Heart right ventricle (tissue), 16 donors: ENCODE results near the gene B3GNT3. TPM values are rescaled to one million over a fixed set of nuclear protein-coding genes. Genes with fewer than 3 reads are reported as not detected.
A peak's percentile ranks its signal among the peaks of the same experiment; 100 is the strongest.
"Not testable (repeated sequence)": the region's sequence is repeated elsewhere in the genome, so short reads cannot be mapped to it uniquely, and the experiment has no call there.

Experiments used
- ATAC-seq, 8 donors: fragments of 200-7000 bp; cut with Tn5 transposase; one replicate each; pipeline ENCODE4 v1.9.1; 2020; ENCODE audit warnings: mild to moderate bottlenecking in 8 of 8, moderate library complexity in 8 of 8, moderate number of reproducible peaks in 1 of 8
- DNase-seq, 2 donors: peaks; one replicate each; pipeline ENCODE4 v3.0.0-alpha.2; 2020
- H3K27ac ChIP-seq, 10 donors: fragments of 200-600 bp; sonication (generic) in 2 of 10; one replicate each; pipeline versions ENCODE4 v1.5.0 to v1.8.0; 2020 to 2022; ENCODE audit warnings: mild to moderate bottlenecking in 3 of 10
- H3K27me3 ChIP-seq, 7 donors: fragments of 200-600 bp; one replicate each; pipeline ENCODE4 v1.8.0; 2021 to 2022; ENCODE audit warnings: mild to moderate bottlenecking in 2 of 7
- H3K36me3 ChIP-seq, 9 donors: fragments of 200-600 bp; sonication (generic) in 1 of 9; one replicate each; pipeline versions ENCODE4 v1.5.0 to v1.8.0; 2020 to 2022; ENCODE audit warnings: mild to moderate bottlenecking in 2 of 9
- H3K4me1 ChIP-seq, 9 donors: fragments of 200-600 bp; sonication (generic) in 1 of 9; one replicate each; pipeline versions ENCODE4 v1.5.0 to v1.8.0; 2020 to 2022; ENCODE audit warnings: mild to moderate bottlenecking in 4 of 9
- H3K4me3 ChIP-seq, 10 donors: fragments of 200-600 bp; sonication (generic) in 2 of 10; one replicate each; pipeline versions ENCODE4 v1.5.0 to v1.8.0; 2020 to 2022; ENCODE audit warnings: mild to moderate bottlenecking in 7 of 10, moderate library complexity in 2 of 10
- H3K9me3 ChIP-seq, 11 donors: fragments of 200-600 bp in 10 of 11; sonication (generic) in 2 of 11; one replicate each; pipeline versions ENCODE4 v1.5.0 to v1.8.0; 2013 to 2022; ENCODE audit warnings: mild to moderate bottlenecking in 2 of 11, control low read depth in 1 of 11, moderate library complexity in 1 of 11
- WGBS, 2 donors: extraction: QIAGEN DNeasy Blood & Tissue Kit; methylation state at CpG; one replicate each; pipeline ENCODE4 v1.1.7; 2013; ENCODE audit warnings: inconsistent platforms in 1 of 2; 5-methylcytosine and 5-hydroxymethylcytosine counted together
- intact Hi-C, 10 donors: fragments of 100-400 bp; cut with DNase I; formaldehyde crosslinking; loops; one replicate each; pipeline versions ENCODE4 v1.11.1 to v1.14.2; 2022
- polyA plus RNA-seq, 2 donors: library from polyadenylated mRNA; stranded (reverse); fragments of 200-250 nt; gene quantifications; one replicate each; pipeline ENCODE4 v1.2.3, GENCODE V29; 2013
- total RNA-seq, 10 donors: library from RNA; stranded (reverse); fragmentation: NEBNext Ultra II Directional in 3 of 10; extraction: Animal tissue kit (Norgen Biotek cat#: 25700) in 3 of 10; gene quantifications; one replicate each; pipeline versions ENCODE4 v1.2.1 to v1.2.4, GENCODE V29; 2021 to 2023
- TF ChIP-seq, protein P1 (sequence below), 9 donors: fragments of 200-600 bp; sonication (generic) in 2 of 9; IDR thresholded peaks; one replicate each; pipeline versions ENCODE4 v1.5.0 to v1.8.0; 2021 to 2022; ENCODE audit warnings: antibody characterized with exemption in 9 of 9, mild to moderate bottlenecking in 5 of 9, moderate library complexity in 1 of 9
- donor health status: Arrhythmogenic right ventricular cardiomyopathy.
- donor health status: ischemic (EF 13 %, LVEDD 7.1; RV severe dilation, severe dysfunction).
- donor health status: healthy with polysubstance abuse.
- donor health status: DM: no; HTN: yes; CAD: no.
- donor health status: DM: no; HTN: no; CAD: no.
- donor health status: ischemic (EF 25% LVEDD 6.9; RV normal size, moderate dysfunction).
- donor health status: ischemic (EF 25% LVEDD 5.7; RV mildly dilated, moderate dysfunction).
- donor health status: healthy.
- donor health status: DM: yes; HTN: yes; CAD: no.
- donor health status: Ischemic cardiomyopathy.
- donor health status: ischemic (EF 35%, LVEDD 5.7; RV mildly dilated, moderate dysfunction).
- donor health status: nonischemic (EF 11% LVEDD 7.7; RV severe dilation, severe dysfunction).
- donor health status: DM: yes; HTN: yes; CAD: no.
- donor health status: PGD.
- donor health status: ischemic (EF 29% LVEDD 5.4; RV normal size, mild dysfunction).
- donor health status: nonischemic (EF 23%, LVEDD 6.1; RV moderate dilation, normal function).

B3GNT3 gene
- total and polyA plus RNA-seq, 12 donors, result not detected

GRCh38 chr19:17775991-17776803 lies 18.7 kb upstream of the B3GNT3 start:
- H3K4me3 ChIP-seq, result no peak overlapping the region
- ATAC-seq (peak in 1 of 8 donors; percentile 5), DNase-seq (no peak)
- H3K4me1 ChIP-seq, result peaks cover 0 to 10% (median 5%) of the 10 kb centered on the region in 9 donors
- no peaks in the 10 kb centered on the region for H3K9me3 ChIP-seq
- H3K36me3 ChIP-seq, result peaks cover 0 to 7% (median 0%) of the 10 kb centered on the region in 9 donors
- TF ChIP-seq, protein P1, sequence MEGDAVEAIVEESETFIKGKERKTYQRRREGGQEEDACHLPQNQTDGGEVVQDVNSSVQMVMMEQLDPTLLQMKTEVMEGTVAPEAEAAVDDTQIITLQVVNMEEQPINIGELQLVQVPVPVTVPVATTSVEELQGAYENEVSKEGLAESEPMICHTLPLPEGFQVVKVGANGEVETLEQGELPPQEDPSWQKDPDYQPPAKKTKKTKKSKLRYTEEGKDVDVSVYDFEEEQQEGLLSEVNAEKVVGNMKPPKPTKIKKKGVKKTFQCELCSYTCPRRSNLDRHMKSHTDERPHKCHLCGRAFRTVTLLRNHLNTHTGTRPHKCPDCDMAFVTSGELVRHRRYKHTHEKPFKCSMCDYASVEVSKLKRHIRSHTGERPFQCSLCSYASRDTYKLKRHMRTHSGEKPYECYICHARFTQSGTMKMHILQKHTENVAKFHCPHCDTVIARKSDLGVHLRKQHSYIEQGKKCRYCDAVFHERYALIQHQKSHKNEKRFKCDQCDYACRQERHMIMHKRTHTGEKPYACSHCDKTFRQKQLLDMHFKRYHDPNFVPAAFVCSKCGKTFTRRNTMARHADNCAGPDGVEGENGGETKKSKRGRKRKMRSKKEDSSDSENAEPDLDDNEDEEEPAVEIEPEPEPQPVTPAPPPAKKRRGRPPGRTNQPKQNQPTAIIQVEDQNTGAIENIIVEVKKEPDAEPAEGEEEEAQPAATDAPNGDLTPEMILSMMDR (IDR thresholded peaks at IDR 0.05), result no peak
- intact Hi-C loops, result loop anchor here in 4 of 10 donors (5.0 to 10.0 kb wide), 5 partner anchors 59 to 321 kb away; partner anchors contain the start of gene MAP1S (in 1 of the 4)
- no peak overlapping the region for H3K27ac ChIP-seq
- H3K27me3 ChIP-seq, result peaks cover 10 to 69% (median 46%) of the 10 kb centered on the region in 7 donors
- WGBS, 2 donors, result 69 to 70% methylated on average over 27 of the region's 27 CpGs

DNA sequence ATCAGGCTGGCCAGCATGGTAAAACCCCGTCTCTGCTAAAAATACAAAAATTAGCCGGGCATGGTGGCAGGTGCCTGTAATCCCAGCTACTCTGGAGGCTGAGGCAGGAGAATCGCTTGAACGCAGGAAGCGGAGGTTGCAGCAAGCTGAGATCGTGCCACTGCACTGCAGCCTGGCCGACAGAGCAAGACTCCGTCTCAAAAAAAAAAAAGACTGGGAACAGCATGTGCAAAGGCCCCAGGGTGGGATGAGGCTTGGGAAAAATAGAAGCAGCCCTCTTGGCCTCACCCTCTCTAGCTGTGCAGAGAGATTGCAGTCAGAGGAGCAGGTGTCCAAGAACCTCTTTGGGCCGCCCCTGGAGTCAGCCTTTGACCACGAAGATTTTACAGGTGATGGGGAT lies 17.1 kb upstream of the B3GNT3 start:
- 77 to 78% methylated on average over 10 of the region's 10 CpGs for WGBS, 2 donors
- not testable (repeated sequence) for DNase-seq, H3K36me3 ChIP-seq, H3K4me3 ChIP-seq, H3K9me3 ChIP-seq, ATAC-seq, H3K4me1 ChIP-seq, H3K27ac ChIP-seq
- intact Hi-C loops, result loop anchor here in 4 of 10 donors (5.0 to 10.0 kb wide), 5 partner anchors 61 to 323 kb away; partner anchors contain the start of gene MAP1S (in 1 of the 4)
- H3K27me3 ChIP-seq, result peaks cover 10 to 77% (median 50%) of the 10 kb centered on the region in 7 donors

- intact Hi-C loops, result loop anchor here in 4 of 10 donors (5.0 to 10.0 kb wide), 5 partner anchors 61 to 324 kb away; partner anchors contain the start of gene MAP1S (in 1 of the 4)
- Histone ChIP-seq H3K9me3 (peaks cover 0 to 4% (median 0%) of the 10 kb centered on the region in 11 donors), H3K27me3 (peaks cover 10 to 77% (median 50%) of the 10 kb centered on the region in 7 donors), H3K4me3 (peak overlapping the region in 1 of 10 donors; percentile 31), H3K36me3 (no peaks in the 10 kb centered on the region), H3K4me1 (peaks cover 0 to 10% (median 5%) of the 10 kb centered on the region in 9 donors), H3K27ac (no peak overlapping the region)
- 1 to 6% methylated on average over 37 of the region's 37 CpGs for WGBS, 2 donors
- DNase-seq (peak in 1 of 2 donors; percentile 54), ATAC-seq (peak in 7 of 8 donors; percentile 37 to 73 (median 49))
- TF ChIP-seq, protein P1 (IDR thresholded peaks at IDR 0.05), result no peak
Observed at GRCh38 chr19:17778251-17778967, 16.5 kb upstream of the B3GNT3 start.

DNA sequence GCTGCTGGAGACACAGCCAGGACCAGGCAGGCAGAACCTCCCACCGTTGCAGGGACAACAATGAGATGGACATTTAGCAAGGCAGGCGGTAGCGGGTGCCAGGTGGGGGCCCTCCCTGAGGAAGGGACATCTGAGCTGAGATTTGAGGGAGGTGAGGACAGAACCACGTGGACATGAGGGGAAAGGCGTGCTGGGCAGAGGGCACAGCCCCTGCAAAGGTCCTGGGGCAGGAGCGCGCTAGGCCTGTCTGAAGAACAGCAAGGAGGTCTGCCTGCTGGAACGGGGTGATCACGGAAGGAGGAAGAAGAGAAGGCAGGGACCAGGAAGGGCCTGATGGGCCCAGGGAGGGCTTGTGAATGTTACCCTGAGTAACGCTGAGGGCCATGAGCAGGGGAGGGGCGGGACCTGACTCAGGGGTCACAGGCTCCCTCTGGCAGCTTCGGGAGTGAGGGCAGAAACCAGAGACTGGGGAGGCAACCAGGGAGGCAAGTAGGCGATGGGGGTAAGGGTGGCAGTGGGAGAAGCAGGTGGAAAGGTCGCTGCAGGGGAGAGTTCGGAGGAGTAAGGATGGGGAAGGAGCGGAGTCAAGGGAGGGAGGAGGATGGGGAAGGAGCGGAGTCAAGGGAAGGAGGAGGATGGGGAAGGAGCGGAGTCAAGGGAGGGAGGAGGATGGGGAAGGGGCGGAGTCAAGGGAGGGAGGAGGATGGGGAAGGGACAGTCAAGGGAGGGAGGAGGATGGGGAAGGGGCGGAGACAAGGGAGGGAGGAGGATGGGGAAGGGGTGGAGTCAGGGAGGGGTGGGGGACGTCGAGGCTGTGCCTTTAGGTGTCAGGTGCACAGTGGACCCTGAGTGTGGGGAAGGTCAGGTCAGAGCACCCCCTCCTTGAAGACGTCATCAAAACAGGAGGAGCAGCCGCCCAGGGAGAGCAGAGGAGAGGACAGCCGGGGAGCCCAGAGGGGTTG lies 15.7 kb upstream of the B3GNT3 start:
- TF ChIP-seq, protein P1 (IDR thresholded peaks at IDR 0.05), result no peak
- DNase-seq, result peak in 1 of 2 donors; percentile 36
- Histone ChIP-seq H3K4me3 (peak overlapping the region in 1 of 10 donors; percentile 31), H3K9me3 (peaks cover 0 to 4% (median 0%) of the 10 kb centered on the region in 11 donors), H3K4me1 (peaks cover 0 to 12% (median 5%) of the 10 kb centered on the region in 9 donors), H3K27me3 (peaks cover 10 to 75% (median 50%) of the 10 kb centered on the region in 7 donors), H3K36me3 (no peaks in the 10 kb centered on the region), H3K27ac (no peak overlapping the region)
- 16% methylated on average over 24 to 25 of the region's 25 CpGs for WGBS, 2 donors
- intact Hi-C loops, result loop anchor here in 4 of 10 donors (5.0 to 10.0 kb wide), 5 partner anchors 62 to 324 kb away; partner anchors contain the start of gene MAP1S (in 1 of the 4)
- ATAC-seq, result peak in 5 of 8 donors; percentile 19 to 34 (median 29)
